Ovary (tissue), 3 donors: ENCODE results near the gene TLNRD1.

Experiments used
- CTCF ChIP-seq, 3 donors: fragments of 450-650 bp in 2 of 3; fragments of 200-600 bp in 1 of 3; IDR thresholded peaks; one replicate each; pipeline versions ENCODE4 v1.5.1 to v1.8.0; 2016 to 2022; ENCODE audit warnings: antibody characterized with exemption in 3 of 3, mild to moderate bottlenecking in 1 of 3
- EP300 ChIP-seq: sonication (generic); formaldehyde crosslinking; IDR thresholded peaks from one replicate; pipeline ENCODE4 v1.6.1; 2017; ENCODE audit warnings: antibody characterized with exemption
- POLR2A ChIP-seq: fragments of 450-650 bp; IDR thresholded peaks from one replicate; pipeline ENCODE4 v1.6.1; 2017; ENCODE audit warnings: antibody characterized with exemption, mild to moderate bottlenecking, moderate library complexity
- donor health status: DM: no; HTN: no; CAD: no.

GRCh38 chr15:81046290-81046689 lies 45.6 kb downstream of the TLNRD1 start:
- TF ChIP-seq CTCF (IDR thresholded peaks at IDR 0.05): no peak
- TF ChIP-seq POLR2A: no peak
- TF ChIP-seq EP300: no peak
